ENCODE measurements around the gene SZT2.
A peak's percentile ranks its signal among the peaks of the same experiment; 100 is the strongest.
"Not testable (repeated sequence)": the region's sequence is repeated elsewhere in the genome, so short reads cannot be mapped to it uniquely, and the experiment has no call there.

The SZT2 gene

DNA sequence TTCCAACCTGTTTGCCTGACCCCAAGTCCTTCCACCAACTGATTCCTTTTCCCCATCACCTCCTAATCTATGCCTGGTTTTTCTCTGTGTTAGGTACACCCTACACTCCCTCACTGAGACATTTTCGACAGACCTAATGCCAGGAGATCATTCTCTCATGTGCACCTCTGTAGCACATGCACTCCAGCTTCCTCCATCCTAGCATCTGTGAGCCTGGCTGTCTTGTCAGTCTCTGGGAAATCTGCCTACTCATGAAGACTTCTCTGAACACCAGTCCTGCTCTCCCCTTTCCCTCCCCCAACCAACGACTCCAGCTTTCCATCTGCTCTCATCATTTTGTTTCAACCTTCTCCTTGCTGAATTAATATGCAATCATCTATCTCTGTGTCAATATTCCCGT lies 1.1 kb upstream of the SZT2 start:
- no peak for DNase-seq (ENCODE audit: low read depth in 3 of 3)

DNA sequence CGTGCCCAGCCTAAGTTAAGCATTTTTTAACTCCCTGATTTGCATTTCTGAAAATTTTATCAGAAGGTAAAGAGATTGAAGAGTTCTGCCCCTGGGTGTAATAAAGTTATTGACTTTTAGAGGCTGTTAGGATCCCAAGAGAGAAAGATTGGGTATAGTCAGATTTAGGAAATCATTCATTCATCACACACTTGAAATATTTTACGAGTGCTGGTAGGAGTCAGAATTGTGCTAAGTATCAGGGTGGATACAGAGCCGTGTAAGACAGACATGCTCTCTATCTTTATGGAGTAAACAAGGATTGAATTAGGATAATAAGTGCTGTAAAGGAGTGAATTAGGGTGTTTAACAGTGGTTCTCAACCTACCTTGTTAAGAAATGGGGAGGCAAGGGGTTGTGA lies 3.0 kb downstream of the SZT2 start:
- no peak for DNase-seq (ENCODE audit: low read depth in 3 of 3)

DNA sequence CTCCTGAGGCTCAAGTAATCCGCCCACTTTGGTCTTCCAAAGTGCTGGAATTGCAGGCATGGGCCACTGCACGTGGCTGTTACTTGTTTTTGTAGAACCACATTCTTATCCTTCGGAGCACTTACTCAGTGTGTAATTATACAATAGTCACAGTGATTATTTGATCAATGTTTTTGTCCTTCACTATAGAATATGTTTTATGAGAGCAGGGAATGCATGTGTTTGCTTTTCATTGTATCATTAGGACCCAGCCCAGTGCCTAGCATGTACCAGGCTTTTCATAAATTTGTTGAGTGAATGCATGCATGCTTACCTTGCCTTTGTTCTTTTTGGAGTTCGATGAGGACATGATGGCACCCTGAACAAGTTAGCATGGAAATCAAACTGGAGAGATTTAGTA lies 5.8 kb downstream of the SZT2 start:
- no peak for DNase-seq (ENCODE audit: low read depth in 3 of 3)

DNA sequence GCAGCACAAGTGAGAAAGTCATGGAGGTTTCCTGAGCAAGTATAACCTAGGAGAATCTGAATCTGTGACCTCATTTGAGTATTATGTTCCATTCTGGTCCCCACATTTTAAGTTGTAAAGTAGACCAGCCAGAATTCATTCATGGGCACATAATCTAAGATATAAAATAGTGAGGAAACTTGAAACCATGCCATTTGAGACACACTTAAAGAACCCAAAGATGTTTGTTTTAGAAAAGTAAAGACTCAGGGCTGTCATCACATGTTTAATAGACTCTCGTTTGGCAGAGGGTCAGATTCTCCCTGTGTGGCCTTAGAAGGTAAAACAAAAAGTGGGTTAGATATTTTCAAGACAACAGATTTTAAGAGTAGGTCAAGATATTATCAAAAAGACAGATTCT lies 6.4 kb downstream of the SZT2 start:
- no peak for DNase-seq (ENCODE audit: low read depth in 3 of 3)

DNA sequence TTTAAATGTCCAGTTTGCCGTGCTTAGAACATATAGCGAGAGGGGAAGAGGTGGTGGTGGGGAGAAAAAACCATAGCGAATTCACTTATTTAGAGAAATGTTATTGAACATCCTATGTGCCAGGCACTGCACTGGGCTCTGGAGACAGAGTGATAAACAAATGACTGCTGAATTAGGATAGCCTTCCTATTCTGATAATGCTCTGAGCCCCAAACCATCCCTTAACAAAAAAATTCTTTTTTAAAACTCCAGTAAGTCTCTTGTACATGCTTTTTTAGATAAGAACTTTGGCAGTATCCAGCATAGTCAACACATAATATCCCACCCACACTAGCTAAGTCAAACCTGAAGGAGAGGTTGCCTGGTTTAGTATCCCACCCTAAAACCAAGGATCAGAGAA lies 8.5 kb downstream of the SZT2 start:
- no peak for DNase-seq (ENCODE audit: low read depth in 3 of 3)

DNA sequence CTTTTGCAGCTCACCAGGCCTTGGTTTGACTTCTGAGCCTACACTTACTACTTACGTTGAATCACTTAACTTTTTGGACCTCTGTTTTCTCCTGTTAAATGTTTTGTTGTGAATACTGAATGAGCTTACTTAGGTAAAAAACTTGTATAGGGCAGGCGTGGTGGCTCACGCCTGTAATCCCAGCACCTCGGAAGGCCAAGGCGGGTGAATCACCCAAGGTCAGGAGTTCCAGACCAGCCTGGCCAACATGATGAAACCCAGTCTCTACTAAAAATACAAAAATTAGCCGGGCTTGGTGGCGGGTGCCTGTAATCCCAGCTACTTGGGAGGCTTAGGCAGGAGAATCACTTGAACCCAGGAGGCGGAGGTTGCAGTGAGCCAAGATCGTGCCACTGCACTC lies 10.7 kb downstream of the SZT2 start:
- DNase-seq (ENCODE audit: low read depth in 3 of 3) = not testable (repeated sequence)

DNA sequence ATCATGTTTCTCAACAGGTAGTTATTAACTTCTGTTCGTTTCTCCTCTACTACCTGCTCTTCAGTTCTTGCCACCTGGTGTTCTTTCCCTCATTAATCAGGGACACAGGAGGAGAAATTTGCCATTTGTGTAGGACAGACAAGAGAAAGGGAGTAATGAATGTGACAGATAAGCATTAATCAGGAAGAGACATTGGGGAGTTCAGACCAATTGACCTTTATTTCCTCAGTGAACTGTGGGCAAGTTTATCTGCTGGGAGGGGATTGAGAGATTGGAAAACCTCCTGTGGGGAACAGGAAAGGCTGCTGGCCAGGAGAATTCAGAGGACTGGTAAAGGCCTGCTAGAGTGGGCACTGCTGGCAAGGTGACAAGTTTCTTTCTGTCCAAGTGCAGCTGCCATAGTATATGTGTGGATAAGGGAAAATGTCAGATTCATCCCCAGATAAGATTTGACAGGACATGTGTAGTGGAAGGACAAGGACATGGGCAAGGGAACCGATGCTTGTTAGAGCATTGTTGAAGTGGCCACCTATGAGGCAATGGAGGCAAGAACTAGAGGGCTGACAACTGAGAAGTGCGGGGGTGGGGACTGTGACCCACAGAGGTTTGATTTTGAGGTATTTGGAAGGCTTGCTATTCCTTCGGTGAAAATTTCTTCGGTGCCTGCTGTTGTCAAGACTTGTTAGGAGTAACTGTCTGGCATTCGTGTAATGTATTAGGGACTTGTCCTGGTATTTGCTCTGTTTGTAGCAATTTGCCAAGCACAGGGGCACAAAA lies 12.6 kb downstream of the SZT2 start:
- no peak for DNase-seq (ENCODE audit: low read depth in 3 of 3)

DNA sequence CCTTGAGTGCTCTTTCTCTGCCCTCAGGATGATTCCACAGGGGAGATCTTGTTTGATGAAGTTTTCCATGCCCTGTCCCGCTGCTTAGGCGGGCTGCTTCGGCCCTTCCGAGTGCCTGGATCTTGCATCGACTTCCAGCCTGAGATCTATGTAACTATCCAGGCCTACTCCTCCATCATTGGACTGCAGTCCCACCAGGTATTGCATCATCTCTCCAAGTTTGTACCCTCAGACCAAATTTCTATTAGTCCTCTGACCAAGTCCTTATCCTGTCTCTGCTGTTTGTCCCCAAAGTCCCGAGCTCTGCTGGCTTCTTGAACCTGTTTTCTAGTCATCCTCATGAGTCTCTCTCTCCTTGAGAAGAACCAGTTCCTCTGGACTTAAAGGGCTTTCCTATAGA lies 14.7 kb downstream of the SZT2 start:
- DNase-seq (ENCODE audit: low read depth in 3 of 3) = no peak

DNA sequence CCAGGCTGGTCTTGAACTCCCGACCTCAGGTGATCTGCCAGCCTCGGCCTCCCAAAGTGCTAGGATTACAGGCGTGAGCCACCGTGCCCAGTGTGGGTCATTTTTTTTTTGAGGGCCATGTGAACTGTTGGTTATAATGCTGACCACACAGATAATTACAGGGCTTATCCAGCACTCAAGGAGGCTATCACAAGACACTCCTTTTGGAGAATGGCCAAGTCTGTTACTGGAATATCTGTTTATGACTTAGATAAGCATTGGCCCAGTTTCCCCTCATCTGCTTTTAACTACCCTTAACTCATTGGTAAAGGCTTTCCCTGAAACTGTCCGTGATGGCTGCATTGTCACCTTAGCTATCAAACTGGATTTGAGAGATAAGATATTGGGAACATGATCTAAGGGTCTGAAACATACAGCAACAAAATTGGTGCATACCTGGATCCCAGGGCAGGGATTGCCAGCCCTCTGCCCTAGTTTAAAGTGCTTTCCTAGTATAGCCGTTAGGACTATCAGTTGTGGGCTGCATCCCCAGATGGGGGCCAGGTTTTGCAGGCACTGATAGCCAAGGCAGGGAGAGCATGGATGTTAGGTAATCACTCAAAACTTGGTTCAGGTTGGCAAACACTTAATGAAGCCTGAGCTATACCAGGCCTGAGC lies 15.6 kb downstream of the SZT2 start:
- DNase-seq (ENCODE audit: low read depth in 3 of 3) = no peak

DNA sequence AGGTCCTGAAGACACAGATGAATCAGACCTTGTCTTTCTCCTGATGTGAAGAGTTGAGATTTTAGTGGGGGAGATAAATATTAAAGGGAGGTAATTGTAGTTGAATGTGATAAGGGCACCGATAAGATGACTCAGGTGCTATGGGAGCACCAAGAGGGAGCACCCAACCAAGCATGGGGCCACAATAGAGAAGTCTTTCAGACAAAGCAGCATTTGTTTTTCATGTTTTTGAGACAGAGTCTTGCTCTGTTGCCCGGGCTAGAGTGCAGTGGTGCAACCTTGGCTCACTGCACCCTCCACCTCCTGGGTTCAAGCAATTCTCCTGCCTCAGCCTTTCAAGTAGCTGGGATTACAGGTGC lies 16.2 kb downstream of the SZT2 start:
- DNase-seq (ENCODE audit: low read depth in 3 of 3) = no peak

DNA sequence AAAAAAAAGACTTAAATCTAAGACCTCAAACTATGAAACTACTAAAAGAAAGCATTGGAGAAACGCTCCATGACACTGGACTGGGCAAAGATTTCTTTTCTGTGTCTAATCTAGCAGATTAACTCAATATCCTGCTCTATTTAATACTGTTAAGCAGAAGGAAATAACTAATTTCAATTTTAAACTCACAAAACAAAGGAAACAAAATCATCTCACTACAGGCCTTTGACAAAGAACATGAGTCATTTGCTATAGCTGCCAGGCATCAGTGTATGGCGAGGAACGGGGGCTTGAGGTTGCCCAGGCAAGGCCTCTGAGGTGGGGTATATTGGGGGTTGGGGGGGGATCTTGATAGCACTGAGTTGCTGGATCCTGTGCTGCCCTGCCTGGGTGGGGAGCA lies 20.9 kb downstream of the SZT2 start:
- no peak for DNase-seq (ENCODE audit: low read depth in 3 of 3)

DNA sequence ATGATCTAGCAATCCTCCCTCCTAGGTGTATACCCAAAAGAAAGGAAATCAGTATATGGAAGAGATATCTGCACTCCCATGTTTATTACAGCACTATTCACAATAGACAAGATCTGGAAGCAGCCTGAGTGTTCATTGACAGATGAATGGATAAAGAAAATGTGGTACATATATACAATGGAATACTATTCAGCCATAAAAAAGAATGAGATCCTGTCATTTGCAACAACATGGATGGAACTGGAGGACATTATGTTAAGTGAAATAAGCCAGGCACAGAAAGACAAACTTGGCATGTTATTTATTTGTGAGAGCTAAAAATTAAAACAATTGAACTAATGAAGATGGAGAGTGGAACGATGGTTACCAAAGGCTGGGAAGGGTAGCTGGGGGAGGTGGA lies 23.7 kb downstream of the SZT2 start:
- DNase-seq (ENCODE audit: low read depth in 3 of 3) = not testable (repeated sequence)

DNA sequence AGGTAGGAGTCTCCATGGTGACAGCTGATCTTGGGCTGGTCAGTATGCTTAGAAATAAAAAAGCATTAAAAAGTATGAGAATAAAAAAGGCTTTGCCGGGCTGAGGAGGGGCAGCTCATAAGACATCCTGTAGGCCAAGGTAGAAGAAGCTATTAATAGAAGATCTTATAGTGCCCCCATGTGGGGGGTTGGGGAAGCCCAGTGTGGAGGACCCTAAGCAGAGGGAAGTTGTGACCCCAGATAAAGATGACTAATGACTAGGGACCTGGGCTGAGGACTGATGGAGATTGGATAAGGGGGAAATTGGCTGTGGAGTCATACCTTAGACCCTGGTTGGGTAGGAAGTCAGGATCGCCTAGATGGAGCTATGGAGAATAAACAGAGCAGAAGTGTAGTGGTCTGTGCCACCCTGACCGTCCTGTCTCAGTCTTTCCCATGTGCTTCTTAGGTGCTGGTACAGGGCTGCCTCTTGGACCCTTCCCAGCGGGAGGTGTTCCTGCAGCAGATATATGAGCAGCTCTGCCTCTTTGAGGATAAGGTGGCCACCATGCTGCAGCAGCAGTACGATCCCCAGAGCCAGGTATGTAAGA lies 25.0 kb downstream of the SZT2 start:
- DNase-seq (ENCODE audit: low read depth in 3 of 3) = peak; percentile 29 to 56 (median 40)

DNA sequence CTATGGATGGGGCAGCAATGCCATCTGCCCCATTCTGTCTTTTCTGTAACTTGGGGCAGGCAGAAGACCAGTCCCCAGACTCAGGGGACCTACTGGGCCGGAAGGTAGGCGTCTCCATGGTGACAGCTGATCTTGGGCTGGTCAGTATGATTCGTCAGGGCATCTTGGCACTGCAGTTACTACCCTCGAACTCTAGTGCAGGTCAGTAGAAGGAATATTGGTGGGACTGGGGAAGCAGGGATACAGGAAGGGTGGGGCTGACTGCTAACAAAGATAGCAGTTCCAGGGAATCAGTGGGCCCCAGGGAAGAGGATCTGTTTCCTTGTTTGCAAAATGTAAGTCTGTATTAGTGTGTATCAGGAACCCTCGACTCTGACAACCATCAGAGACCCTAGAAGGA lies 26.2 kb downstream of the SZT2 start:
- DNase-seq (ENCODE audit: low read depth in 3 of 3) = no peak

DNA sequence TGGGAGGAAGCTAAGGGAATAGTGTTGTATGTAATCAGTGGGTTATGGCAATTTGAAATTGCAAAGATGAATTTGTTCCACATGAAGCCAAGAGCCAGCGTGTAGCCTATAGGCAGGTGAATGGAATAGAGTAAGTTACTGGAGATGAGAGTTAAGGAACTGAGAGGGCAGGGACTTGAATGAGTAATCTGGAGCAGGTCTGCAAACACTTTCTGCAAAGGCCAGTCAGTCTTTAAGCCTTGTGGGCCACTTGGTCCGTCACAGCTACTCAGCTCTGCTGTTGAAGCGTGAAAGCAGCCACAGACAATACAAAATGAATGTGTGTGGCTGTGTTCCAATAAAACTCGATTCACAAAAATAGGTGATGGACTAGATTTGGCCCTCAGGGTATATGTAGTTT lies 29.2 kb downstream of the SZT2 start:
- DNase-seq (ENCODE audit: low read depth in 3 of 3) = no peak

DNA sequence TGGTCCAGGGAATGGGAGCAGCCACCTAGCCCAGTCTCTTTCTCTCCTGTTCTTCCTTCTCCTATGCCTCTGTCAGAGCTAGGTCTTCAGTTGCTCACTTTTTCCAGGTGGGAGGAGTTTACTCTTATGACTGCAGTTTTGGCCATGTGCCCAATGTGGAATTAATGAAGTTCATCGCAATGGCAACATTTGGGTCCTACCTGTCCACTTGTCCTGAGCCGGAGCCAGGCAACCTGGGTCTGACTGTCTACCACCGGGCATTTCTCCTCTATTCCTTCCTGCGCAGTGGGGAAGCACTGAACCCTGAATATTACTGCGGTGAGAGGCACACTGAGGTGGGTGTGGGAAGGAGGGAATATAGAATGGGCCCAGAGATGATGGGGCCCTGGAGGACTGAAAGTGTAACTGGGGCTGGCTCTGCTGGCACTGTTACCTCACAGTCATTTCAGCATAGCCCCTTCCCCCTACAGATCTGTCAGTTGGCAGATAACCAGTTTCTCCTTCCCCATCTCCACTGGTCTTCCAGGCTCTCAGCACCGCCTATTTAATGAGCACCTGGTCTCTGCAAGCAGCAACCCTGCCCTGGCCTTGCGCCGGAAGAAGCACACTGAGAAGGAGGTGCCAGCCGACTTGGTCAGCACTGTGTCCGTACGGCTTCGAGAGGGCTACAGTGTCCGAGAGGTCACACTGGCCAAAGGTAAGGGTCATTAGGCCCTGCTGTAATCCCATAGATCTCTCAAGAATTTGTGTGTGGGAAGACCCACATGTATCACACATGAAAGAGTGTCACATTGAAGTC lies 30.1 kb downstream of the SZT2 start:
- no peak for DNase-seq (ENCODE audit: low read depth in 3 of 3)

DNA sequence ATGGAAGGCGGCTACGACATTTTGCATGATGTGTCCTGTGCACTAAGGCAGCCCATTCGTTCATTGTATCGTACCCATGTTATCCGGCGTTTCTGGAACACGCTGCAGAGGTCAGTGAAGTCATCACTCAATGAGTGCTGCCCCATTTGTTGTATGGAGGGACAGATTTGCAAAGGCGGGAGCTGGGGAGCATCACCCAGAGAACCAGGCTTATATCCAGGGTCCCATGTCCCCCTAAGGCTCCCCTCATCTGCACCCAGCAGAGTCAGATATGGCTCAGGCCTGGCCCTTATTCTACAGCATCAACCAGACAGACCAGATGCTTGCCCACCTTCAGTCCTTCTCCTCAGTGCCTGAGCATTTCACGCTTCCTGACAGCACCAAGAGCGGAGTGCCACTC lies 31.2 kb downstream of the SZT2 start:
- no peak for DNase-seq (ENCODE audit: low read depth in 3 of 3)

DNA sequence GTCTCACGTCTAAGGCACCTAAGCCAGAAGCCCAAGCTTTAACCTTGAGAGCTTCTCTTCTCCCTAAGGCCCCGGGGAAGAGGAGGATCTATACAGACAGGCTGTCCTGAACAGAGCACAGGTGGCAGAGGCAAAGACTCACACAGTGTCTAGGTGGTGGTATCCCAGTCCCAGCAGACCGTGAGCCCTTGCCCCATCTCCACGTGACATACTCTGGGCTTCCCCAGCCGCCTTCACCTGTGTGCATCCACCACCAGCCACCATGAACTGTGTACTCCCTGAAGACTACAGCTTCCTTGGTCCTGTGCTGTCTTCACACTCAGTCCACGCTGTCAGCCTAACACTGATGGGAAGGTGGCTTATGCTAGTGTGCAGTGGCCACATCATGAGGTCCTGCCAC lies 31.7 kb downstream of the SZT2 start:
- no peak for DNase-seq (ENCODE audit: low read depth in 3 of 3)

DNA sequence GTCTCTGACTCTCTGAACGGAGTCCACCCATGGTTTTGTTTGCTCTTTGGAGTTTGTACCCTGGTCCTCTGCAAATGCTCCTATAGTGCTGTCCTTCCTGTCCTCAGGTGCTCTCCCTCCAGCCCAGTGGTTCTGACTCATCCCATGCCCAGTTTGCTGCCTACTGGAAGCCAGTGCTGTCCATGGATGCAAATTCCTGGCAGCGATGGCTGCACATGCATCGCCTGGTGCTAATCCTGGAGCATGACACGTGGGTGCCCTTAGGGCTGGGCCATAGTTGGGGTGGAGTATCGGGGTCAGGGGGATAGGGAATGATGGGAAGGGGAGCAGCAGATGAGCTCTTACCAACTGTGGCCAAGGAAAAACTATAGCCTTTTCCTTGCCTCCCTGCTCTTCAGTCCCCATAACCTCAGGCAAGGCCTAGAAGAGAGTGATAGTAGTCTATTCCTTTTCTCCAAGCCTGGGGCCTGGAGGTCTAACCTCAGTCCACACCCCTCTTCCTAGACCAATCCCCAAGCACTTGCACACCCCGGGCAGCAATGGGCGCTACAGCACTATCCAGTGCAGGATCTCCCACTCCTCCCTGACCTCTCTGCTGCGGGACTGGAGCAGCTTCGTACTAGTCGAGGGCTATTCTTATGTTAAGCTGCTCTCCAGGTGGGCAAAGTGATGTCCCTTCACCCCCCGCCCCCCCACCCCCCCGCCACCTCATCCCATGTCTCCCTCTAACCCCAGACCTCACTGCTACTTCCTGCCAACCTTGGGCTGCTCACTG lies 32.5 kb downstream of the SZT2 start:
- DNase-seq (ENCODE audit: low read depth in 3 of 3) = no peak

DNA sequence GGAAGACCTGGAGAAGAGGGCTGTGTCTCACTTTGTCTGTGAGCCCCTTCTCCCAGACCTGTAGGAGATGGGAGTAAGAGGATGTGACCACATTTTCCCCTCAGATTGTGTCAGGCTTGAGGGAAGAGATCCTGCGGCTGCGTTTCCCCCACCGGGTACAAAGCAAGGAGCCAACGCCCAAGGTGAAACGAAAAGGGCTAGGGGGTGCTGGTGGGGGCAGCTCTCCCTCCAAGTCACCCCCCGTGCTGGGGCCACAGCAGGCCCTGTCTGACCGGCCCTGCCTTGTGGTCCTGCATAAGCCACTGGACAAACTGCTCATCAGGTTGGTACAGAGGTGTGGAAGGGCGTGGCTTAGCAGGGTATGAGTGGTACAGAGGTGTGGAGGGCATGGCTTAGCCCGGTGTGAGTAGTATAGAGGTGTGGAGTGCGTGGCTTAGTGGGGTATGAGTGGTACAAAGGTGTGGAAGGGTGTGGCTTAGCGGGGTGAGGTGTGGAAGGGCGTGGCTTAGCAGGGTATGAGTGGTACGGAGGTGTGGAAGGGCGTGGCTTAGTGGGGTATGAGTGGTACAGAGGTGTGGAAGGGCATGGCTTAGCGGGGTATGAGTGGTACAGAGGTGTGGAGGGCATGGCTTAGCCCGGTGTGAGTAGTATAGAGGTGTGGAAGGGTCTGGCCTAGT lies 33.4 kb downstream of the SZT2 start:
- no peak for DNase-seq (ENCODE audit: low read depth in 3 of 3)
